Fibroblast of villous mesenchyme (primary cell): ENCODE measurements around the gene PLS1. TPM values are rescaled to one million over a fixed set of nuclear protein-coding genes. Genes with fewer than 3 reads are reported as not detected.
"Not testable (repeated sequence)": the region's sequence is repeated elsewhere in the genome, so short reads cannot be mapped to it uniquely, and the experiment has no call there.

Source experiments
- DNase-seq: peaks from one replicate; pipeline ENCODE4 v3.0.0-alpha.2; 2010; ENCODE audit warnings: low read depth
- H3K4me3 ChIP-seq: 2 replicates; pipeline ENCODE4 v1.5.1; 2011; ENCODE audit warnings: low read depth, mild to moderate bottlenecking, low read length
- CTCF ChIP-seq: IDR thresholded peaks from 2 replicates; pipeline ENCODE4 v1.5.1; 2012; ENCODE audit warnings: low read depth, mild to moderate bottlenecking, low read length; ENCODE audit not compliant: insufficient read depth
- total RNA-seq: library from RNA; depleted of rRNA; stranded (reverse); fragments of >200 nt; gene quantifications from 2 replicates; pipeline ENCODE4 v1.2.3, GENCODE V29; 2012

The PLS1 gene
- total RNA-seq, 1 donor: 3.0 TPM

- no peak overlapping the region for H3K4me3 ChIP-seq
- no peak for TF ChIP-seq CTCF
- no peak for DNase-seq
These were observed 16.2 kb upstream of the PLS1 start for GRCh38 chr3:142580061-142580423.

GRCh38 chr3:142581070-142581469 is 15.1 kb upstream of the PLS1 start:
- H3K4me3 ChIP-seq: peak overlapping the region; percentile 14
- peak; percentile 25 for DNase-seq

GRCh38 chr3:142586803-142587406 is 9.3 kb upstream of the PLS1 start:
- TF ChIP-seq CTCF: peak; percentile 62
- H3K4me3 ChIP-seq: no peak overlapping the region
- peak; percentile 74 for DNase-seq

- no peak overlapping the region for H3K4me3 ChIP-seq
- DNase-seq: no peak
- no peak for TF ChIP-seq CTCF
These were observed 7.5 kb upstream of the PLS1 start for GRCh38 chr3:142588703-142589102.

- not testable (repeated sequence) for H3K4me3 ChIP-seq
These were observed 3.9 kb upstream of the PLS1 start for GRCh38 chr3:142592268-142592667.

GRCh38 chr3:142595141-142595540 is 1.1 kb upstream of the PLS1 start:
- DNase-seq: peak; percentile 24
- no peak overlapping the region for H3K4me3 ChIP-seq
- no peak for TF ChIP-seq CTCF

More at GRCh38 chr3:142592268-142592667, 3.9 kb upstream of the PLS1 start:
- not testable (repeated sequence) for DNase-seq

- peak overlapping the region; percentile 78 for H3K4me3 ChIP-seq
- peak; percentile 65 for DNase-seq
- TF ChIP-seq CTCF: no peak
These were observed 627 bp upstream of the PLS1 start for GRCh38 chr3:142595581-142595950.

GRCh38 chr3:142596726-142597088 is 514 bp downstream of the PLS1 start:
- H3K4me3 ChIP-seq: peak overlapping the region; percentile 78
- no peak for TF ChIP-seq CTCF
- DNase-seq: no peak
